Body of pancreas (tissue), 4 donors: Measurements from ENCODE around the gene UGT1A5. TPM values are rescaled to one million over a fixed set of nuclear protein-coding genes. Genes with fewer than 3 reads are reported as not detected.

Source experiments
- ATAC-seq: fragments of 150-250 bp; one replicate; pipeline ENCODE4 v1.9.1; 2016
- DNase-seq, 4 donors: peaks; one replicate each; pipeline ENCODE4 v3.0.0-alpha.2; 2019
- H3K27ac ChIP-seq, 4 donors: fragments of 200-600 bp; sonication (generic); 1 replicate in 3 of 4; 2 replicates in 1 of 4; pipeline versions ENCODE4 v1.5.1 to v1.6.1; 2016 to 2019; ENCODE audit warnings: mild to moderate bottlenecking in 1 of 4, mixed read lengths in 1 of 4, moderate library complexity in 1 of 4
- H3K27me3 ChIP-seq, 2 donors: fragments of 200-600 bp; sonication (generic); one replicate each; pipeline ENCODE4 v1.6.0; 2016; ENCODE audit warnings: mild to moderate bottlenecking in 1 of 2
- H3K36me3 ChIP-seq, 2 donors: fragments of 200-600 bp; sonication (generic); replicated peaks in 1 of 2; 2 replicates each; pipeline ENCODE4 v1.5.1; 2016; ENCODE audit warnings: low read depth in 2 of 2; ENCODE audit not compliant: insufficient read depth in 1 of 2
- H3K4me1 ChIP-seq: fragments of 200-600 bp; sonication (generic); one replicate; pipeline ENCODE4 v1.6.0; 2016
- H3K4me3 ChIP-seq, 2 donors: fragments of 200-600 bp; sonication (generic); 1 replicate in 1 of 2; 2 replicates in 1 of 2; pipeline ENCODE4 v1.5.1; 2016 to 2019
- H3K9me3 ChIP-seq, 3 donors: fragments of 200-600 bp; sonication (generic); 1 replicate in 2 of 3; 2 replicates in 1 of 3; pipeline ENCODE4 v1.5.1; 2016
- POLR2A ChIP-seq, 3 donors: fragments of 450-650 bp; IDR thresholded peaks; one replicate each; pipeline ENCODE4 v1.6.1; 2016; ENCODE audit warnings: antibody characterized with exemption in 3 of 3, mild to moderate bottlenecking in 2 of 3
- WGBS, 2 donors: methylation state at CpG; one replicate each; pipeline ENCODE4 v1.1.5; 2017; 5-methylcytosine and 5-hydroxymethylcytosine counted together
- intact Hi-C: fragments of 100-400 bp; cut with DNase I; formaldehyde crosslinking; loops from one replicate; pipeline ENCODE4 v1.15.1; 2023
- total RNA-seq, 2 donors: library from RNA; depleted of rRNA; stranded (reverse); fragments of >200 nt; gene quantifications; one replicate each; pipeline ENCODE4 v1.1.0, GENCODE V29; 2016
- TF ChIP-seq, protein P1 (sequence below), 7 experiments: fragments of 450-650 bp in 4 of 7; fragments of 200-600 bp in 3 of 7; sonication (generic) in 3 of 7; IDR thresholded peaks; one replicate each; pipeline ENCODE4 v1.5.1; 2016 to 2019; ENCODE audit warnings: antibody characterized with exemption in 7 of 7

UGT1A5 gene
- total RNA-seq, 2 donors from 2014 or later, result not detected

DNA sequence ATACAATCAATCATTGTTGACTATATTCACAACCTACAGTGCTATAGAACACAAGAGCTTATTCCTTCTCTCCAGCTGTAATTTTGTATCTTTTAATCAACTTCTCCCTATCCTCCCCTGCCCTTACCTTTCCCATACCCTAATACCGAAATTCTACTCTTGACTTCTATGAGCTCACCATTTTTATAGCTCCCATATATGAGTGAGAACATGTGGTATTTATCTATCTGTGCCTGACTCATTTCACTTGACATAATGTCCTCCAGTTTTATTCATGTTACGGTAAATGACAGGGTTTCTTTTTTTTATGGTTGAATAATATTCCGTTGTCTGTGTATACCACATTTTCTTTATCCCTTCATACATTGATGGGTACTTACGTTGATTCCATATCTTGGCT is 68.1 kb downstream of the UGT1A5 start:
- no peak for TF ChIP-seq POLR2A (IDR thresholded peaks at IDR 0.05)
- TF ChIP-seq, protein P1, sequence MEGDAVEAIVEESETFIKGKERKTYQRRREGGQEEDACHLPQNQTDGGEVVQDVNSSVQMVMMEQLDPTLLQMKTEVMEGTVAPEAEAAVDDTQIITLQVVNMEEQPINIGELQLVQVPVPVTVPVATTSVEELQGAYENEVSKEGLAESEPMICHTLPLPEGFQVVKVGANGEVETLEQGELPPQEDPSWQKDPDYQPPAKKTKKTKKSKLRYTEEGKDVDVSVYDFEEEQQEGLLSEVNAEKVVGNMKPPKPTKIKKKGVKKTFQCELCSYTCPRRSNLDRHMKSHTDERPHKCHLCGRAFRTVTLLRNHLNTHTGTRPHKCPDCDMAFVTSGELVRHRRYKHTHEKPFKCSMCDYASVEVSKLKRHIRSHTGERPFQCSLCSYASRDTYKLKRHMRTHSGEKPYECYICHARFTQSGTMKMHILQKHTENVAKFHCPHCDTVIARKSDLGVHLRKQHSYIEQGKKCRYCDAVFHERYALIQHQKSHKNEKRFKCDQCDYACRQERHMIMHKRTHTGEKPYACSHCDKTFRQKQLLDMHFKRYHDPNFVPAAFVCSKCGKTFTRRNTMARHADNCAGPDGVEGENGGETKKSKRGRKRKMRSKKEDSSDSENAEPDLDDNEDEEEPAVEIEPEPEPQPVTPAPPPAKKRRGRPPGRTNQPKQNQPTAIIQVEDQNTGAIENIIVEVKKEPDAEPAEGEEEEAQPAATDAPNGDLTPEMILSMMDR (IDR thresholded peaks at IDR 0.05), result no peak
- H3K36me3 ChIP-seq, result no peaks in the 10 kb centered on the region
- WGBS, 2 donors, result 76 to 77% methylated on average over 4 of the region's 4 CpGs
- H3K4me3 ChIP-seq, result no peak overlapping the region
- DNase-seq, result no peak
- H3K27me3 ChIP-seq, result no peaks in the 10 kb centered on the region
- ATAC-seq, result no peak
- H3K4me1 ChIP-seq, result no peaks in the 10 kb centered on the region
- H3K27ac ChIP-seq, result no peak overlapping the region
- intact Hi-C loops, result no loop called here
- peaks cover 0 to 15% (median 0%) of the 10 kb centered on the region in 3 donors for H3K9me3 ChIP-seq

DNA sequence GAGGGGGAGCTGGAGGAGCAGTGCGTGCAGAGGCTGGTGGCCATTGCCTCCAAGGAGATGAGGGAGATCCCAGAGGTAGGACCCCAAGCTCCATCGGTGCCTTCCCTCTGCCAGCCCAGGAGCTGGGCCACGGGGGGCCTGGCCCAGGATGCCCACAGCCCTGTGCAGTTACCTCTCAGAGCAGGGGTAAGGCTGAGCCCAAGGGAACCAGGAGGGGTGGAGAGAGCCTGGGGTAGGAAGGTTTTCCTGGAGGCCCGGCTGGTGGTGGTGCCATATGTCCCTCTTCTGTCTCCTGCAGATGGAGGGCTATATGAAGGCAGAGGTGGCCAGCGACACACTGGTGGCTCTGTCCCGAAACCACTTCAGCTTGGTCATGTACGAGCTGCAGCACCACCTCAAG is 76.8 kb downstream of the UGT1A5 start:
- ATAC-seq, result no peak
- no peak overlapping the region for H3K27ac ChIP-seq
- H3K4me3 ChIP-seq, result no peak overlapping the region
- H3K36me3 ChIP-seq, result no peaks in the 10 kb centered on the region
- WGBS, 2 donors, result 84 to 87% methylated on average over 6 to 7 of the region's 7 CpGs
- no peaks in the 10 kb centered on the region for H3K4me1 ChIP-seq
- no peaks in the 10 kb centered on the region for H3K9me3 ChIP-seq
- TF ChIP-seq, protein P1 (IDR thresholded peaks at IDR 0.05), result no peak
- TF ChIP-seq POLR2A (IDR thresholded peaks at IDR 0.05), result no peak
- DNase-seq, result no peak
- no peaks in the 10 kb centered on the region for H3K27me3 ChIP-seq
- intact Hi-C loops, result no loop called here

DNA sequence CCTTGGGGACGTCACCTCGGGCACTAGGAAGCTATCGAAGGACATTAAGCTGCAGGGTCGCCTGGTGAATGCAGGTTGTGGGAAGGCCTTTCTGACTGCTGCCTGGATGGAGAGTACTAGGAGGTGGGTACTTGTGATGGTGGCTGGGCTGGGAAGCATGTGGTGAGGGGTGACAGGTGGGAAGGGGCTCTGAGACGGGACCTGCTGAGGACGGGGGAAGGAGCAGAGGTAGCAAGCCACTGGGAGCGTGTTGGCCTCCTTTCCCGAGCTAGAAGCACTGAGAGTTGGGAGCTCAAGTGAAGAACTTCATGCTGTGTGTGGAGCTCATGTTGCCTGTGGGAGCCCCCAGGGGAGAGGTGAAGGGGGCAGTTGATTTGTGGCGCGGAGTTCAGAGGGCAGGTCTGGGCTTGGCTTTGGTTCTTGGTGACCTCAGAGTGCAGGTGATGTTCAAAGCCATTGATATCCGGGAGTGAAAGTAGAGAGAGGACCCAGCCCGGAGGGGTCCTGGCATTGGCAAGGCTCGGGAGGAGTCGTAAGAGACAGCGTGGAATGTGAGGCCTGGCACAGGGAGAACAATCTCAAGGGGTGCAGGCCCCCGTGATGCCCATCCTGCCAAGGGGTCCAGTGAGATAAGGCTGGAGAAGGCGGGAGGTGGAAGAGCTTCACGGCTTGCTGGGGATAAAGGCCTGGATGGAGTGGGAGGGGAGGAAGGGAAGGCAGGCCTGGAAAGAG is 78.6 kb downstream of the UGT1A5 start:
- 64 to 75% methylated on average over 18 of the region's 18 CpGs for WGBS, 2 donors
- no peak for ATAC-seq
- intact Hi-C loops, result no loop called here

DNA sequence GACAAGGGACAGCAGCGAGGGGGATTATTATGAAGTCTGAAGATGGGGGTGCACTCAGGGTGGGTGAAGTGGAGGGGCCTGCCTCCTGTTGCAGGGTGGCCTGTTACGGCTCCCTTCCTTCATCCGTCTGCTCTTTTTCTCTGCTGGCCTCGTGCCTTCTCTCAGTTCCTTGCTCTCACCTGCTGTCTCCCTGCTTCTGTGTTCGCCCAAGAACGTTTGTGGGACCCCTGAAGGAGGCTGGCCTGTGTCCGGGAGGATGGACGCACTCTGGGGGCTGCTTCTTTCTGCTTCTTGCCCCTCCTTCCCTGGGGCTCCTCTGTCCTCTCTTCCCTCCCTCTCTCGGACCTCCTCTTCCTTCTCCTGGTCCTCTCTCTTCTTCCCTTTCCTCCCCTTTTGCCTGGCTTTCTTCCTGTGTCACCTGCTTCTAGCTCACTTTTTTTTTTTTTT is 79.2 kb downstream of the UGT1A5 start:
- no peaks in the 10 kb centered on the region for H3K9me3 ChIP-seq
- no peaks in the 10 kb centered on the region for H3K4me1 ChIP-seq
- no peak overlapping the region for H3K27ac ChIP-seq
- DNase-seq (no peak), ATAC-seq (no peak)
- no peaks in the 10 kb centered on the region for H3K27me3 ChIP-seq
- WGBS, 2 donors, result 50 to 66% methylated on average over 9 of the region's 9 CpGs
- TF ChIP-seq POLR2A (IDR thresholded peaks at IDR 0.05), result no peak
- TF ChIP-seq, protein P1 (IDR thresholded peaks at IDR 0.05), result no peak
- H3K36me3 ChIP-seq, result no peaks in the 10 kb centered on the region
- intact Hi-C loops, result no loop called here
- no peak overlapping the region for H3K4me3 ChIP-seq

More for the DNA sequence above, 78.6 kb downstream of the UGT1A5 start:
- Histone ChIP-seq H3K27me3 (no peaks in the 10 kb centered on the region), H3K4me1 (no peaks in the 10 kb centered on the region), H3K9me3 (no peaks in the 10 kb centered on the region), H3K36me3 (no peaks in the 10 kb centered on the region), H3K27ac (no peak overlapping the region), H3K4me3 (no peak overlapping the region)
- TF ChIP-seq, protein P1 (IDR thresholded peaks at IDR 0.05), result no peak
- no peak for TF ChIP-seq POLR2A (IDR thresholded peaks at IDR 0.05)
- DNase-seq, result no peak

DNA sequence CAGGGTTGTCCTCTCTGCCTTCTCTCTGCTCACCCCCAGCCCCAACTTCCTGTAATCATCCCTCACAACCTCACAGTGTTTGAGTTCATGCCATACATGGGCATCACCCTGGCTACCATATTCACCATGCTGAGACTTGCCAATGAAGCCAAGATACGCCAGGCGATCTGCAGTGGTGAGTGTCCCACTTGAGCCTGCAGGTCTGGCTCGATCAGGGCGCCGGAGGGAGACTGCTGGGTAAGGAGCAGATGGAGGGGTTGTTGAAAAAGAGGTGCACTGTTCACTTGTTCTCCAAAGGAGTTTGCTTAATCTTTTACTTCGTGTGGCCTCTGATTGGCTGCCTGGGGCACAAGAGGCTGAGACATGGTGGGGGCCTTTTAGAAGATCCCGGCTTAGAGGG is 80.0 kb downstream of the UGT1A5 start:
- no peak overlapping the region for H3K4me3 ChIP-seq
- H3K36me3 ChIP-seq, result no peaks in the 10 kb centered on the region
- H3K27ac ChIP-seq, result no peak overlapping the region
- DNase-seq (no peak), ATAC-seq (no peak)
- WGBS, 2 donors, result 79 to 86% methylated on average over 7 of the region's 7 CpGs
- TF ChIP-seq, protein P1 (IDR thresholded peaks at IDR 0.05), result no peak
- H3K4me1 ChIP-seq, result no peaks in the 10 kb centered on the region
- intact Hi-C loops, result no loop called here
- H3K27me3 ChIP-seq, result no peaks in the 10 kb centered on the region
- no peaks in the 10 kb centered on the region for H3K9me3 ChIP-seq
